H1 (cell line): ENCODE results near the gene CKB. TPM values are rescaled to one million over a fixed set of nuclear protein-coding genes. Genes with fewer than 3 reads are reported as not detected.

Experiments
- CREB1 ChIP-seq: IDR thresholded peaks from 2 replicates; pipeline ENCODE4 v1.6.1; 2012; ENCODE audit warnings: inconsistent platforms
- CTBP2 ChIP-seq: IDR thresholded peaks from 2 replicates; pipeline ENCODE4 v1.7.0; 2011; ENCODE audit warnings: borderline replicate concordance, mild to moderate bottlenecking, moderate library complexity, mixed read lengths, low read length; ENCODE audit not compliant: insufficient read depth, insufficient read length
- HDAC2 ChIP-seq, 2 experiments: fragments of 300-600 bp in 1 of 2; sonication (generic) in 1 of 2; IDR thresholded peaks; 2 replicates each; pipeline ENCODE4 v1.6.1; 2011 to 2012; ENCODE audit warnings: low read depth in 2 of 2, low read length in 2 of 2, mild to moderate bottlenecking in 2 of 2, moderate library complexity in 2 of 2, borderline replicate concordance in 1 of 2, inconsistent platforms in 1 of 2
- HDAC6 ChIP-seq: IDR thresholded peaks from one replicate; pipeline ENCODE4 v1.7.1; 2012; ENCODE audit warnings: low read depth, mild to moderate bottlenecking, inconsistent platforms, low read length, moderate library complexity
- MAFK ChIP-seq: IDR thresholded peaks from 2 replicates; pipeline ENCODE4 v1.6.1; 2012; ENCODE audit warnings: low read depth, mild to moderate bottlenecking, improper control_type of control experiment, low read length
- POU5F1 ChIP-seq: IDR thresholded peaks from 2 replicates; pipeline ENCODE4 v1.6.1; 2011; ENCODE audit warnings: low read depth, mild to moderate bottlenecking, low read length, moderate library complexity
- RBBP5 ChIP-seq: IDR thresholded peaks from 2 replicates; pipeline ENCODE4 v1.7.1; 2012; ENCODE audit warnings: low read depth, mild to moderate bottlenecking, inconsistent platforms, low read length, moderate library complexity, borderline replicate concordance
- RXRA ChIP-seq: IDR thresholded peaks from 2 replicates; pipeline ENCODE4 v1.6.1; 2011; ENCODE audit warnings: low read depth, mild to moderate bottlenecking, low read length, moderate library complexity; ENCODE audit not compliant: insufficient read depth
- SAP30 ChIP-seq: fragments of 300-600 bp; sonication (generic); IDR thresholded peaks from 2 replicates; pipeline ENCODE4 v1.7.1; 2012; ENCODE audit warnings: low read length, moderate library complexity, mild to moderate bottlenecking, inconsistent platforms; ENCODE audit not compliant: insufficient read depth, insufficient replicate concordance
- polyA plus RNA-seq, 7 experiments: library from polyadenylated mRNA; depleted of rRNA in 3 of 7; stranded (reverse) in 5 of 7; unstranded in 2 of 7; fragments of >200 nt in 5 of 7; fragments of 200-250 nt in 2 of 7; gene quantifications; 1 replicate in 5 of 7; 2 replicates in 1 of 7; 4 replicates in 1 of 7; pipeline versions ENCODE4 v1.2.1 to v1.2.3, GENCODE V29; 2011 to 2013; ENCODE audit warnings: missing spikeins in 2 of 7, mixed read lengths in 2 of 7
- total RNA-seq: library from RNA; stranded (reverse); fragmentation: NEBNext Ultra II Directional; extraction: Animal tissue kit (Norgen Biotek cat#: 25700); gene quantifications from 2 replicates; pipeline ENCODE4 v1.2.1, GENCODE V29; 2021
- TF ChIP-seq, protein P1 (sequence below): fragments of 300-600 bp; sonication (generic); IDR thresholded peaks from 2 replicates; pipeline ENCODE4 v1.7.1; 2012; ENCODE audit warnings: low read length, moderate library complexity, mild to moderate bottlenecking, inconsistent platforms; ENCODE audit not compliant: insufficient replicate concordance

CKB gene
- total and polyA plus RNA-seq, 2 of the 8 experiments (the other 6 are each of a cell fraction or from before 2014, with no cell fraction given), result 538 to 950 TPM

DNA sequence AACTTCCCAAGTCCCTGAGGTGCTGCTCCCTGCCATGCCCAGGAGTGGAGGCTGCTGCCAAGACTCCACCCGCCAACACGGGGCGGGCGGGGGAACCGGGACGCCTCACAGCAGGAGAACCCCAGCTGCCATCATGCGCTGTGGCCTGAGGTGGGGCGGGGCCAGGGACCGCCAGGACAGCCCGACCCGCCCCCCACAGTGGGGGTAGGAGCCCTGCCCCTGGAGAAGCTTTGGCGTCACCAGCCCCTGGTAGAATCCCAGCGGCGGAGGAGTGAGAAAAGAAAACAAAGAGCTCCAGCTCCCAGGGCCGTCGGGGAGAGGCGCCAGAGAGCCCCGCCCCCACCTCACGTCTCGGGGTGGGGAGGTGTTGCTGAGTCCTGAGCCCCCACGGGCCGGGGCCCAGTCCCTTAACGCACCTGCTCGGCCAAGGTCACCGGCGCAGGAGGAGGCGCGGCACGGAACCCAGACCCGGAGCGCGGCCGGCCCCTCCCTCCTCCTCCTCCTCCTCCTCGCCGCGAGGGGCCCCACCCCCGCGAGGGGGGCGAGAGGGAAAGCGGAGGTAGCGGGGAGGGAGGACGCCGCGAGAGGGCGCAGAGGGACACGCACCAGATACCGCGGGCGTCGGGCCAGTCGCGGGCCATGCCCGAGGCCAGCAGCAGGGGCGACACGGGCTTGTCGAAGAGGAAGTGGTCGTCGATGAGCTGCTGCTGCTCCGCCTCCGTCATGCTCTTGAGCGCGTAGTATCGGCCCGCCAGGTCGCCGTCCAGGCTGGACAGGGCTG lies 1.8 kb downstream of the CKB start (continued):
- TF ChIP-seq, protein P1, sequence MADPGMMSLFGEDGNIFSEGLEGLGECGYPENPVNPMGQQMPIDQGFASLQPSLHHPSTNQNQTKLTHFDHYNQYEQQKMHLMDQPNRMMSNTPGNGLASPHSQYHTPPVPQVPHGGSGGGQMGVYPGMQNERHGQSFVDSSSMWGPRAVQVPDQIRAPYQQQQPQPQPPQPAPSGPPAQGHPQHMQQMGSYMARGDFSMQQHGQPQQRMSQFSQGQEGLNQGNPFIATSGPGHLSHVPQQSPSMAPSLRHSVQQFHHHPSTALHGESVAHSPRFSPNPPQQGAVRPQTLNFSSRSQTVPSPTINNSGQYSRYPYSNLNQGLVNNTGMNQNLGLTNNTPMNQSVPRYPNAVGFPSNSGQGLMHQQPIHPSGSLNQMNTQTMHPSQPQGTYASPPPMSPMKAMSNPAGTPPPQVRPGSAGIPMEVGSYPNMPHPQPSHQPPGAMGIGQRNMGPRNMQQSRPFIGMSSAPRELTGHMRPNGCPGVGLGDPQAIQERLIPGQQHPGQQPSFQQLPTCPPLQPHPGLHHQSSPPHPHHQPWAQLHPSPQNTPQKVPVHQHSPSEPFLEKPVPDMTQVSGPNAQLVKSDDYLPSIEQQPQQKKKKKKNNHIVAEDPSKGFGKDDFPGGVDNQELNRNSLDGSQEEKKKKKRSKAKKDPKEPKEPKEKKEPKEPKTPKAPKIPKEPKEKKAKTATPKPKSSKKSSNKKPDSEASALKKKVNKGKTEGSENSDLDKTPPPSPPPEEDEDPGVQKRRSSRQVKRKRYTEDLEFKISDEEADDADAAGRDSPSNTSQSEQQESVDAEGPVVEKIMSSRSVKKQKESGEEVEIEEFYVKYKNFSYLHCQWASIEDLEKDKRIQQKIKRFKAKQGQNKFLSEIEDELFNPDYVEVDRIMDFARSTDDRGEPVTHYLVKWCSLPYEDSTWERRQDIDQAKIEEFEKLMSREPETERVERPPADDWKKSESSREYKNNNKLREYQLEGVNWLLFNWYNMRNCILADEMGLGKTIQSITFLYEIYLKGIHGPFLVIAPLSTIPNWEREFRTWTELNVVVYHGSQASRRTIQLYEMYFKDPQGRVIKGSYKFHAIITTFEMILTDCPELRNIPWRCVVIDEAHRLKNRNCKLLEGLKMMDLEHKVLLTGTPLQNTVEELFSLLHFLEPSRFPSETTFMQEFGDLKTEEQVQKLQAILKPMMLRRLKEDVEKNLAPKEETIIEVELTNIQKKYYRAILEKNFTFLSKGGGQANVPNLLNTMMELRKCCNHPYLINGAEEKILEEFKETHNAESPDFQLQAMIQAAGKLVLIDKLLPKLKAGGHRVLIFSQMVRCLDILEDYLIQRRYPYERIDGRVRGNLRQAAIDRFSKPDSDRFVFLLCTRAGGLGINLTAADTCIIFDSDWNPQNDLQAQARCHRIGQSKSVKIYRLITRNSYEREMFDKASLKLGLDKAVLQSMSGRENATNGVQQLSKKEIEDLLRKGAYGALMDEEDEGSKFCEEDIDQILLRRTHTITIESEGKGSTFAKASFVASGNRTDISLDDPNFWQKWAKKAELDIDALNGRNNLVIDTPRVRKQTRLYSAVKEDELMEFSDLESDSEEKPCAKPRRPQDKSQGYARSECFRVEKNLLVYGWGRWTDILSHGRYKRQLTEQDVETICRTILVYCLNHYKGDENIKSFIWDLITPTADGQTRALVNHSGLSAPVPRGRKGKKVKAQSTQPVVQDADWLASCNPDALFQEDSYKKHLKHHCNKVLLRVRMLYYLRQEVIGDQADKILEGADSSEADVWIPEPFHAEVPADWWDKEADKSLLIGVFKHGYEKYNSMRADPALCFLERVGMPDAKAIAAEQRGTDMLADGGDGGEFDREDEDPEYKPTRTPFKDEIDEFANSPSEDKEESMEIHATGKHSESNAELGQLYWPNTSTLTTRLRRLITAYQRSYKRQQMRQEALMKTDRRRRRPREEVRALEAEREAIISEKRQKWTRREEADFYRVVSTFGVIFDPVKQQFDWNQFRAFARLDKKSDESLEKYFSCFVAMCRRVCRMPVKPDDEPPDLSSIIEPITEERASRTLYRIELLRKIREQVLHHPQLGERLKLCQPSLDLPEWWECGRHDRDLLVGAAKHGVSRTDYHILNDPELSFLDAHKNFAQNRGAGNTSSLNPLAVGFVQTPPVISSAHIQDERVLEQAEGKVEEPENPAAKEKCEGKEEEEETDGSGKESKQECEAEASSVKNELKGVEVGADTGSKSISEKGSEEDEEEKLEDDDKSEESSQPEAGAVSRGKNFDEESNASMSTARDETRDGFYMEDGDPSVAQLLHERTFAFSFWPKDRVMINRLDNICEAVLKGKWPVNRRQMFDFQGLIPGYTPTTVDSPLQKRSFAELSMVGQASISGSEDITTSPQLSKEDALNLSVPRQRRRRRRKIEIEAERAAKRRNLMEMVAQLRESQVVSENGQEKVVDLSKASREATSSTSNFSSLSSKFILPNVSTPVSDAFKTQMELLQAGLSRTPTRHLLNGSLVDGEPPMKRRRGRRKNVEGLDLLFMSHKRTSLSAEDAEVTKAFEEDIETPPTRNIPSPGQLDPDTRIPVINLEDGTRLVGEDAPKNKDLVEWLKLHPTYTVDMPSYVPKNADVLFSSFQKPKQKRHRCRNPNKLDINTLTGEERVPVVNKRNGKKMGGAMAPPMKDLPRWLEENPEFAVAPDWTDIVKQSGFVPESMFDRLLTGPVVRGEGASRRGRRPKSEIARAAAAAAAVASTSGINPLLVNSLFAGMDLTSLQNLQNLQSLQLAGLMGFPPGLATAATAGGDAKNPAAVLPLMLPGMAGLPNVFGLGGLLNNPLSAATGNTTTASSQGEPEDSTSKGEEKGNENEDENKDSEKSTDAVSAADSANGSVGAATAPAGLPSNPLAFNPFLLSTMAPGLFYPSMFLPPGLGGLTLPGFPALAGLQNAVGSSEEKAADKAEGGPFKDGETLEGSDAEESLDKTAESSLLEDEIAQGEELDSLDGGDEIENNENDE, result no peak
- no peak for TF ChIP-seq CTBP2
- TF ChIP-seq POU5F1, result no peak
- no peak for TF ChIP-seq HDAC6
- TF ChIP-seq HDAC2 (IDR thresholded peaks at IDR 0.05; ENCODE audit: borderline replicate concordance in 1 of 2, low read depth in 2 of 2, low read length in 2 of 2), result no peak
- TF ChIP-seq SAP30, result no peak
- no peak for TF ChIP-seq RXRA
- no peak for TF ChIP-seq RBBP5
- peak; percentile 50 for TF ChIP-seq CREB1
- no peak for TF ChIP-seq MAFK
